HCT116 (cell line): Measurements from ENCODE around the gene SEMA5B. TPM values are rescaled to one million over a fixed set of nuclear protein-coding genes. Genes with fewer than 3 reads are reported as not detected.

Source experiments
- ATAC-seq: fragments of 200-7000 bp; cut with Tn5 transposase; 2 replicates; pipeline ENCODE4 v1.9.1; 2020; ENCODE audit warnings: mild to moderate bottlenecking, moderate library complexity
- BruUV-seq: library from RNA; stranded (reverse); fragments of 400-500 nt; replicated peaks from 2 replicates; lab custom pipeline; 2021; lab: Mats Ljungman, UMichigan
- CTCF ChIA-PET: fragments of 300-600 bp; sonication (Branson Sonifier 250); formaldehyde crosslinking; loops from one replicate; lab custom pipeline; 2021; ENCODE audit warnings: antibody characterized with exemption; lab: Charles Lee
- POLR2A ChIA-PET: fragments of 300-600, 350-600 bp; sonication (Branson Sonifier 250); formaldehyde crosslinking; loops from one replicate; lab custom pipeline; 2021; ENCODE audit warnings: antibody characterized with exemption; lab: Charles Lee
- RAD21 ChIA-PET, 2 experiments: fragments of 300-600 bp; sonication (Branson Sonifier 250); formaldehyde crosslinking; loops; one replicate each; lab custom pipeline; 2023; ENCODE audit warnings: low total read pairs in 2 of 2; ENCODE audit not compliant: uncharacterized antibody in 2 of 2, unreplicated experiment in 2 of 2, low non-redundant PET in 1 of 2; lab: Charles Lee
- DNase-seq: peaks from one replicate; pipeline ENCODE4 v3.0.0-alpha.2; 2010; ENCODE audit warnings: low read depth, low spot score
- H2AFZ ChIP-seq: fragments of 200-600 bp; shearing (Covaris generic), sonication (generic); 2 replicates; pipeline ENCODE4 v1.6.1; 2017; ENCODE audit warnings: low read depth, mixed run types, mixed read lengths, antibody characterized with exemption, low read length; ENCODE audit not compliant: poor library complexity, severe bottlenecking
- H3K27ac ChIP-seq: 2 replicates; pipeline ENCODE4 v1.5.1; 2012; ENCODE audit warnings: low read depth, low read length
- H3K27me3 ChIP-seq: fragments of 200-600 bp; sonication (generic); 2 replicates; pipeline ENCODE4 v1.6.1; 2016; ENCODE audit warnings: mixed run types, low read length, mixed read lengths; ENCODE audit not compliant: insufficient read depth
- H3K36me3 ChIP-seq, 2 experiments: fragments of 200-500 bp in 1 of 2; fragments of 200-600 bp in 1 of 2; sonication (Bioruptor generic) in 1 of 2; sonication (generic) in 1 of 2; 2 replicates each; pipeline versions ENCODE4 v1.5.1 to v1.6.1; 2014 to 2016; ENCODE audit warnings: low read length in 2 of 2, inconsistent platforms in 1 of 2, mixed read lengths in 1 of 2, mixed run types in 1 of 2; ENCODE audit not compliant: insufficient read depth in 2 of 2, control insufficient read depth in 1 of 2
- H3K4me1 ChIP-seq, 2 experiments: fragments of 200-600 bp in 1 of 2; sonication (generic) in 1 of 2; 2 replicates each; pipeline versions ENCODE4 v1.5.1 to v1.6.1; 2012 to 2017; ENCODE audit warnings: low read length in 2 of 2, inconsistent platforms in 1 of 2, mild to moderate bottlenecking in 1 of 2, mixed read lengths in 1 of 2, mixed run types in 1 of 2, moderate library complexity in 1 of 2; ENCODE audit not compliant: insufficient read depth in 2 of 2, control insufficient read depth in 1 of 2
- H3K4me2 ChIP-seq: fragments of 200-600 bp; sonication (generic); 2 replicates; pipeline ENCODE4 v1.6.1; 2017; ENCODE audit warnings: mixed run types, low read length, mixed read lengths
- H3K4me3 ChIP-seq, 2 experiments: fragments of 200-600 bp in 1 of 2; sonication (generic) in 1 of 2; replicated peaks in 1 of 2; 2 replicates each; pipeline ENCODE4 v1.5.1; 2011 to 2016; ENCODE audit warnings: low read length in 2 of 2, control low read depth in 1 of 2, low read depth in 1 of 2, mild to moderate bottlenecking in 1 of 2, mixed read lengths in 1 of 2, mixed run types in 1 of 2
- H3K79me2 ChIP-seq: fragments of 200-600 bp; sonication (generic); 2 replicates; pipeline ENCODE4 v1.6.1; 2017; ENCODE audit warnings: mild to moderate bottlenecking, mixed run types, low read length, moderate library complexity, mixed read lengths; ENCODE audit not compliant: insufficient read depth
- H3K9ac ChIP-seq: fragments of 200-600 bp; sonication (generic); 2 replicates; pipeline ENCODE4 v1.6.1; 2016; ENCODE audit warnings: low read length, mixed read lengths
- H3K9me2 ChIP-seq: fragments of 200-600 bp; sonication (generic), shearing (Covaris generic); 2 replicates; pipeline ENCODE4 v1.6.1; 2017; ENCODE audit warnings: mixed run types, mild to moderate bottlenecking, moderate library complexity; ENCODE audit not compliant: insufficient read depth
- H3K9me3 ChIP-seq, 2 experiments: fragments of 200-500 bp in 1 of 2; fragments of 200-600 bp in 1 of 2; sonication (Bioruptor generic) in 1 of 2; sonication (generic) in 1 of 2; 2 replicates each; pipeline ENCODE4 v1.6.1; 2014 to 2017; ENCODE audit warnings: low read length in 2 of 2, mixed read lengths in 2 of 2, inconsistent platforms in 1 of 2, low read depth in 1 of 2, mild to moderate bottlenecking in 1 of 2, mixed run types in 1 of 2, moderate library complexity in 1 of 2; ENCODE audit not compliant: control insufficient read depth in 1 of 2, insufficient read depth in 1 of 2
- H4K20me1 ChIP-seq: fragments of 200-600 bp; sonication (generic), shearing (Covaris generic); 2 replicates; pipeline ENCODE4 v1.6.1; 2017; ENCODE audit warnings: mixed run types, mild to moderate bottlenecking, moderate library complexity; ENCODE audit not compliant: insufficient read depth
- ELF1 ChIP-seq: IDR thresholded peaks from 2 replicates; pipeline ENCODE4 v1.6.1; 2012; ENCODE audit warnings: low read depth, borderline replicate concordance
- EZH2phosphoT487 ChIP-seq: fragments of 200-600 bp; IDR thresholded peaks from 2 replicates; pipeline ENCODE4 v1.6.1; 2018; ENCODE audit warnings: antibody characterized with exemption, borderline replicate concordance
- JUND ChIP-seq: IDR thresholded peaks from 2 replicates; pipeline ENCODE4 v1.6.1; 2012
- POLR2AphosphoS5 ChIP-seq: IDR thresholded peaks from 2 replicates; pipeline ENCODE4 v1.6.1; 2011; ENCODE audit warnings: mild to moderate bottlenecking, low read depth, low read length, moderate library complexity
- SIN3A ChIP-seq: IDR thresholded peaks from 2 replicates; pipeline ENCODE4 v1.6.1; 2012; ENCODE audit warnings: low read depth
- SP1 ChIP-seq: IDR thresholded peaks from 2 replicates; pipeline ENCODE4 v1.6.1; 2012; ENCODE audit warnings: low read depth
- SRF ChIP-seq: IDR thresholded peaks from 2 replicates; pipeline ENCODE4 v1.6.1; 2012; ENCODE audit warnings: low read depth
- ZNF274 ChIP-seq: fragments of 200-500 bp; sonication (Bioruptor generic); IDR thresholded peaks from 2 replicates; pipeline ENCODE4 v1.6.1; 2014; ENCODE audit warnings: mild to moderate bottlenecking, low read depth, low read length, inconsistent platforms
- intact Hi-C: fragments of 100-400 bp; cut with micrococcal nuclease; formaldehyde crosslinking; loops from 2 replicates; pipeline ENCODE4 v1.10.0; 2022
- total RNA-seq: library from RNA; stranded (reverse); gene quantifications from one replicate; pipeline ENCODE4 v1.2.1, GENCODE V29; 2021; ENCODE audit not compliant: unreplicated experiment
- TF ChIP-seq, protein P1 (sequence below): IDR thresholded peaks from 2 replicates; pipeline ENCODE4 v1.6.1; 2012; ENCODE audit warnings: low read depth

The SEMA5B gene
- total RNA-seq, 1 experiment from 2014 or later = 0.15 TPM

DNA sequence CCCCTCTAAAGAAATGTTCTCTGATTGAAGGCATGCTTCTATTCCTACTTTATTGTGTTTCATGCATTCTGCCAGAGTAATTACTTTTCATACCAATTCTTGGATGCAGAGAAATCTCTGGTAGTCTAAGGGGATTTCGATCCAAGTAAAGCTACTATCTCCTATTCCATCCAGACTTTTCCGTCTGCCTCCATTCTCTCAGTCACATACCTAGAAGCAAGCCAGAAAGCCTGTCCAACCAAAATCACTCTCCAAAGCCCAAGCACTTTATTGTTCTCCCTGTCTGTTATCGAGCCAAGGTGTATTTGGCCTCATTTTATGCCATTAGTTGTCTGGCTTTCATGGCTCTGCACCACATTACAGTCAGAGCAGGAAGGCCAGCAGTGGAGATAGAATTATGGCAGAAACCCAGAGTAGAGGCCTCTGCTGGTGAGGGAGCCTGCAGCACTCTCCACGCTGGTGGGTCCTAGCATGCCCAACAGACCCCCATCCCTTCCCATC lies 136.8 kb downstream of the SEMA5B start:
- Histone ChIP-seq H3K4me3 (no peak overlapping the region), H3K9ac (no peak overlapping the region), H3K79me2 (no peaks in the 10 kb centered on the region), H3K9me3 (no peaks in the 10 kb centered on the region), H4K20me1 (no peaks in the 10 kb centered on the region), H3K4me2 (peak overlapping the region; percentile 12; the same call in 1 of the 2 replicates), H3K4me1 (peaks cover 15 to 46% of the 10 kb centered on the region in 2 experiments), H2AFZ (no peak overlapping the region), H3K9me2 (no peaks in the 10 kb centered on the region), H3K36me3 (no peaks in the 10 kb centered on the region), H3K27ac (no peak overlapping the region), H3K27me3 (no peaks in the 10 kb centered on the region)
- POLR2A ChIA-PET = no interaction called here
- RAD21 ChIA-PET = no interaction called here
- intact Hi-C loops = no loop called here
- no peak for ATAC-seq
- TF ChIP-seq SP1 (no peak), ELF1 (no peak), EZH2phosphoT487 (no peak), SRF (no peak), SIN3A (no peak), ZNF274 (no peak), POLR2AphosphoS5 (no peak), JUND (no peak)
- TF ChIP-seq, protein P1, sequence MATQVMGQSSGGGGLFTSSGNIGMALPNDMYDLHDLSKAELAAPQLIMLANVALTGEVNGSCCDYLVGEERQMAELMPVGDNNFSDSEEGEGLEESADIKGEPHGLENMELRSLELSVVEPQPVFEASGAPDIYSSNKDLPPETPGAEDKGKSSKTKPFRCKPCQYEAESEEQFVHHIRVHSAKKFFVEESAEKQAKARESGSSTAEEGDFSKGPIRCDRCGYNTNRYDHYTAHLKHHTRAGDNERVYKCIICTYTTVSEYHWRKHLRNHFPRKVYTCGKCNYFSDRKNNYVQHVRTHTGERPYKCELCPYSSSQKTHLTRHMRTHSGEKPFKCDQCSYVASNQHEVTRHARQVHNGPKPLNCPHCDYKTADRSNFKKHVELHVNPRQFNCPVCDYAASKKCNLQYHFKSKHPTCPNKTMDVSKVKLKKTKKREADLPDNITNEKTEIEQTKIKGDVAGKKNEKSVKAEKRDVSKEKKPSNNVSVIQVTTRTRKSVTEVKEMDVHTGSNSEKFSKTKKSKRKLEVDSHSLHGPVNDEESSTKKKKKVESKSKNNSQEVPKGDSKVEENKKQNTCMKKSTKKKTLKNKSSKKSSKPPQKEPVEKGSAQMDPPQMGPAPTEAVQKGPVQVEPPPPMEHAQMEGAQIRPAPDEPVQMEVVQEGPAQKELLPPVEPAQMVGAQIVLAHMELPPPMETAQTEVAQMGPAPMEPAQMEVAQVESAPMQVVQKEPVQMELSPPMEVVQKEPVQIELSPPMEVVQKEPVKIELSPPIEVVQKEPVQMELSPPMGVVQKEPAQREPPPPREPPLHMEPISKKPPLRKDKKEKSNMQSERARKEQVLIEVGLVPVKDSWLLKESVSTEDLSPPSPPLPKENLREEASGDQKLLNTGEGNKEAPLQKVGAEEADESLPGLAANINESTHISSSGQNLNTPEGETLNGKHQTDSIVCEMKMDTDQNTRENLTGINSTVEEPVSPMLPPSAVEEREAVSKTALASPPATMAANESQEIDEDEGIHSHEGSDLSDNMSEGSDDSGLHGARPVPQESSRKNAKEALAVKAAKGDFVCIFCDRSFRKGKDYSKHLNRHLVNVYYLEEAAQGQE = no peak
- DNase-seq = no peak
- BruUV-seq = no TSS peak
- CTCF ChIA-PET = no interaction called here
